ENCODE measurements around the gene KANSL1.
"Not testable (repeated sequence)": the region's sequence is repeated elsewhere in the genome, so short reads cannot be mapped to it uniquely, and the experiment has no call there.

KANSL1 gene

DNA sequence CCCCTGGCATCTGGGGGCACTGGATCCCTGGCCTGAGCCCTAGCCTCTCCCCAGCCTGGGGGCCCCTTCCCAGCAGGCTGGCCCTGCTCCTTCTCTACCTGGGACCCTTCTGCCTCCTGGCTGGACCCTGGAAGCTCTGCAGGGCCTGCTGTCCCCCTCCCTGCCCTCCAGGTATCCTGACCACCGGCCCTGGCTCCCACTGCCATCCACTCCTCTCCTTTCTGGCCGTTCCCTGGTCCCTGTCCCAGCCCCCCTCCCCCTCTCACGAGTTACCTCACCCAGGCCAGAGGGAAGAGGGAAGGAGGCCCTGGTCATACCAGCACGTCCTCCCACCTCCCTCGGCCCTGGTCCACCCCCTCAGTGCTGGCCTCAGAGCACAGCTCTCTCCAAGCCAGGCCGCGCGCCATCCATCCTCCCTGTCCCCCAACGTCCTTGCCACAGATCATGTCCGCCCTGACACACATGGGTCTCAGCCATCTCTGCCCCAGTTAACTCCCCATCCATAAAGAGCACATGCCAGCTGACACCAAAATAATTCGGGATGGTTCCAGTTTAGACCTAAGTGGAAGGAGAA is 180.6 kb downstream of the KANSL1 start:
- DNase-seq: no peak

GRCh38 chr17:46011711-46012505 is 181.3 kb downstream of the KANSL1 start:
- DNase-seq: no peak

- no peak for DNase-seq
Observed at GRCh38 chr17:46010597-46011186, 182.5 kb downstream of the KANSL1 start.

DNA sequence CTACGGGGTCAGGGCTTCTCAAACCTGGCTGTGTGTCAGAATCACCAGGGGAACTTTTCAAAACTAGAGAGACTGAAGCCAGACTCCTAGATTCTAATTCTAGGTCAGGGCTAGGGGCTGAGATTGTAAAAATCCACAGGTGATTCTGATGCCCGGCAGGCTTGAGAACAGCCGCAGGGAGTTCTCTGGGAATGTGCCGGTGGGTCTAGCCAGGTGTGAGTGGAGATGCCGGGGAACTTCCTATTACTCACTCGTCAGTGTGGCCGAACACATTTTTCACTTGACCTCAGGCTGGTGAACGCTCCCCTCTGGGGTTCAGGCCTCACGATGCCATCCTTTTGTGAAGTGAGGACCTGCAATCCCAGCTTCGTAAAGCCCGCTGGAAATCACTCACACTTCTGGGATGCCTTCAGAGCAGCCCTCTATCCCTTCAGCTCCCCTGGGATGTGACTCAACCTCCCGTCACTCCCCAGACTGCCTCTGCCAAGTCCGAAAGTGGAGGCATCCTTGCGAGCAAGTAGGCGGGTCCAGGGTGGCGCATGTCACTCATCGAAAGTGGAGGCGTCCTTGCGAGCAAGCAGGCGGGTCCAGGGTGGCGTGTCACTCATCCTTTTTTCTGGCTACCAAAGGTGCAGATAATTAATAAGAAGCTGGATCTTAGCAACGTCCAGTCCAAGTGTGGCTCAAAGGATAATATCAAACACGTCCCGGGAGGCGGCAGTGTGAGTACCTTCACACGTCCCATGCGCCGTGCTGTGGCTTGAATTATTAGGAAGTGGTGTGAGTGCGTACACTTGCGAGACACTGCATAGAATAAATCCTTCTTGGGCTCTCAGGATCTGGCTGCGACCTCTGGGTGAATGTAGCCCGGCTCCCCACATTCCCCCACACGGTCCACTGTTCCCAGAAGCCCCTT is 183.3 kb downstream of the KANSL1 start:
- DNase-seq: no peak

GRCh38 chr17:46008591-46008990 is 184.6 kb downstream of the KANSL1 start:
- DNase-seq: no peak

DNA sequence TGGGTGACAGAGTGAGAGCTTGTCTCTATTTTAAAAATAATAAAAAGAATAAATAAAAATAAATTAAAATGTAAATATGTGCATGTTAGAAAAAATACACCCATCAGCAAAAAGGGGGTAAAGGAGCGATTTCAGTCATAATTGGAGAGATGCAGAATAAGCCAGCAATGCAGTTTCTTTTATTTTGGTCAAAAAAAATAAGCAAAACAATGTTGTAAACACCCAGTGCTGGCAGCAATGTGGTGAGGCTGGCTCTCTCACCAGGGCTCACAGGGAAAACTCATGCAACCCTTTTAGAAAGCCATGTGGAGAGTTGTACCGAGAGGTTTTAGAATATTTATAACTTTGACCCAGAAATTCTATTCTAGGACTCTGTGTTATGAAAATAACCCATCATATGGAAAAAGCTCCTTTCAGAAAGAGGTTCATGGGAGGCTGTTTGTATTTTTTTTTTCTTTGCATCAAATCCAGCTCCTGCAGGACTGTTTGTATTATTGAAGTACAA is 185.7 kb downstream of the KANSL1 start:
- DNase-seq: no peak

- not testable (repeated sequence) for DNase-seq
Observed at GRCh38 chr17:46006082-46006481, 187.1 kb downstream of the KANSL1 start.

DNA sequence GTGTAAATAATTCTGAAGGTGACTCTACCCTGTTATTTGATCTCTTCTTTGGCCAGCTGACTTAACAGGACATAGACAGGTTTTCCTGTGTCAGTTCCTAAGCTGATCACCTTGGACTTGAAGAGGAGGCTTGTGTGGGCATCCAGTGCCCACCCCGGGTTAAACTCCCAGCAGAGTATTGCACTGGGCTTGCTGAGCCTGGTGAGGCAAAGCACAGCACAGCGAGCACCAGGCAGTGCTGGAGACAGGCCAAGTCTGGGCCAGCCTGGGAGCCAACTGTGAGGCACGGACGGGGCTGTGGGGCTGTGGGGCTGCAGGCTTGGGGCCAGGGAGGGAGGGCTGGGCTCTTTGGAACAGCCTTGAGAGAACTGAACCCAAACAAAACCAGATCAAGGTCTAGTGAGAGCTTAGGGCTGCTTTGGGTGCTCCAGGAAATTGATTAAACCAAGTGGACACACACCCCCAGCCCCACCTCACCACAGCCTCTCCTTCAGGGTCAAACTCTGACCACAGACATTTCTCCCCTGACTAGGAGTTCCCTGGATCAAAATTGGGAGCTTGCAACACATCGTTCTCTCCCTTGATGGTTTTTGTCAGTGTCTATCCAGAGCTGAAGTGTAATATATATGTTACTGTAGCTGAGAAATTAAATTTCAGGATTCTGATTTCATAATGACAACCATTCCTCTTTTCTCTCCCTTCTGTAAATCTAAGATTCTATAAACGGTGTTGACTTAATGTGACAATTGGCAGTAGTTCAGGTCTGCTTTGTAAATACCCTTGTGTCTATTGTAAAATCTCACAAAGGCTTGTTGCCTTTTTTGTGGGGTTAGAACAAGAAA is 189.1 kb downstream of the KANSL1 start:
- DNase-seq: no peak

- DNase-seq: no peak
Observed at GRCh38 chr17:46002973-46003316, 190.3 kb downstream of the KANSL1 start.

- DNase-seq: peak in 1 of 2 experiments; percentile 20
Observed at GRCh38 chr17:46002311-46002972, 190.8 kb downstream of the KANSL1 start.

DNA sequence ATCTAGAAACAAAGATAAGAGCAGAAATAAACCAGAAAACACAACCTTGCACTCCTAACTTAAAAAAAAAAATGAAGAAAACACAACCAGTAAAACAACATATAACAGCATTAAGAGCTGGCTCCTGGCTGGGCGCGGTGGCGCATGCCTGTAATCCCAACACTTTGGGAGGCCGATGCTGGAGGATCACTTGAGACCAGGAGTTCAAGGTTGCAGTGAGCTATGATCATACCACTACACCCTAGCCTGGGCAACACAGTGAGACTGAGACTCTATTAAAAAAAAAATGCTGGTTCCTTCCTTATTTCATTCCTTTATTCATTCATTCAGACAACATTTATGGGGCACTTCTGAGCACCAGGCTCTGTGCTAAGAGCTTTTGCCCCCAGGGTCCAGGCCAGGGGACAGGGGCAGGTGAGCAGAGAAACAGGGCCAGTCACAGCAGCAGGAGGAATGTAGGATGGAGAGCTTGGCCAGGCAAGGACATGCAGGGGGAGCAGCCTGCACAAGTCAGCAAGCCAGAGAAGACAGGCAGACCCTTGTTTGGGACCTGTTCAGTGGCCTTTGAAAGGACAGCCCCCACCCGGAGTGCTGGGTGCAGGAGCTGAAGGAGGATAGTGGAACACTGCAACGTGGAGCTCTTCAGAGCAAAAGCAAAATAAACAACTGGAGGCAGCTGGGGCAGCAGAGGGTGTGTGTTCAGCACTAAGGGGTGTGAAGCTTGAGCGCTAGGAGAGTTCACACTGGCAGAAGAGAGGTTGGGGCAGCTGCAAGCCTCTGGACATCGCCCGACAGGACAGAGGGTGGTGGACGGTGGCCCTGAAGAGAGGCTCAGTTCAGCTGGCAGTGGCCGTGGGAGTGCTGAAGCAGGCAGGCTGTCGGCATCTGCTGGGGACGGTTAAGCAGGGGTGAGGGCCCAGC is 191.6 kb downstream of the KANSL1 start:
- DNase-seq: no peak

- DNase-seq: no peak
Observed at GRCh38 chr17:46000757-46001156, 192.5 kb downstream of the KANSL1 start.

GRCh38 chr17:46000292-46000691 is 192.9 kb downstream of the KANSL1 start:
- DNase-seq: no peak

- no peak for DNase-seq
Observed at GRCh38 chr17:45999900-46000290, 193.3 kb downstream of the KANSL1 start.

DNA sequence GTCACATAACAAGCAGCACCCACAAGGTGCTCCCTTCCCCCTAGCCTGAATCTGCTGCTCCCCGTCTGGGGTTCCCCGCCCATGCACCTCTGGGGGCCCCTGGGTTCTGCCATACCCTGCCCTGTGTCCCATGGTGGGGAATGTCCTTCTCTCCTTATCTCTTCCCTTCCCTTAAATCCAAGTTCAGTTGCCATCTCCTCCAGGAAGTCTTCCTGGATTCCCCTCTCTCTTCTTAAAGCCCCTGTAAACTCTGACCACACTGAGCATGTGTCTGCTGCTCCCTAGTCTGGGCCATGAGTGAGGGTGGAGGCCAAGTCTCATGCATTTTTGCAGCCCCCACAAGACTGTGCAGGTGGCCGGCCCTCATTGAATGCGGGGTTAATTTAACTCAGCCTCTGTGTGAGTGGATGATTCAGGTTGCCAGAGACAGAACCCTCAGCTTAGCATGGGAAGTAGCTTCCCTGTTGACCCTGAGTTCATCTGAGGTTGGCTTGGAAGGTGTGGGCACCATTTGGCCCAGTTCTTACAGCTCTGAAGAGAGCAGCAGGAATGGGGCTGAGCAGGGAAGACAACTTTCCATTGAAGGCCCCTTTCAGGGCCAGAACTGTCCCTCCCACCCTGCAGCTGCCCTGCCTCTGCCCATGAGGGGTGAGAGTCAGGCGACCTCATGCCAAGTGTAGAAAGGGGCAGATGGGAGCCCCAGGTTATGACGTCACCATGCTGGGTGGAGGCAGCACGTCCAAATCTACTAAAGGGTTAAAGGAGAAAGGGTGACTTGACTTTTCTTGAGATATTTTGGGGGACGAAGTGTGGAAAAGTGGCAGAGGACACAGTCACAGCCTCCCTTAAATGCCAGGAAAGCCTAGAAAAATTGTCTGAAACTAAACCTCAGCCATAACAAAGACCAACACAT is 194.0 kb downstream of the KANSL1 start, which contains the start of gene STH:
TSS of gene STH (plus strand) at position 264 of the 913 bp plus-strand sequence. CDS start at position 294, 30 bp downstream.
- no peak for DNase-seq

DNA sequence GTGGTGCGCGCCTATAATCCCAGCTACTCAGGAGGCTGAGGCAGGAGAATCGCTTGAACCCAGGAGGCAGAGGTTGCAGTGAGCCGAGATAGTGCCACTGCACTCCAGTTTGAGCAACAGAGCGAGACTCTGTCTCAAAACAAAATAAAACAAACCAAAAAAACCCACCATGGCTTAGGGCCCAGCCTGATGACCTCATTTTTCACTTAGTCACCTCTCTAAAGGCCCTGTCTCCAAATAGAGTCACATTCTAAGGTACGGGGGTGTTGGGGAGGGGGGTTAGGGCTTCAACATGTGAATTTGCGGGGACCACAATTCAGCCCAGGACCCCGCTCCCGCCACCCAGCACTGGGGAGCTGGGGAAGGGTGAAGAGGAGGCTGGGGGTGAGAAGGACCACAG is 195.6 kb downstream of the KANSL1 start:
- no peak for DNase-seq

DNA sequence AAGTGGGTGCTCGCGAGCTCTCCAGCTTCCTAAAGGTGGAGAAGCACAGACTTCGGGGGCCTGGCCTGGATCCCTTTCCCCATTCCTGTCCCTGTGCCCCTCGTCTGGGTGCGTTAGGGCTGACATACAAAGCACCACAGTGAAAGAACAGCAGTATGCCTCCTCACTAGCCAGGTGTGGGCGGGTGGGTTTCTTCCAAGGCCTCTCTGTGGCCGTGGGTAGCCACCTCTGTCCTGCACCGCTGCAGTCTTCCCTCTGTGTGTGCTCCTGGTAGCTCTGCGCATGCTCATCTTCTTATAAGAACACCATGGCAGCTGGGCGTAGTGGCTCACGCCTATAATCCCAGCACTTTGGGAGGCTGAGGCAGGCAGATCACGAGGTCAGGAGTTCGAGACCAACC is 196.1 kb downstream of the KANSL1 start:
- DNase-seq: no peak

- no peak for DNase-seq
Observed at GRCh38 chr17:45996282-45996937, 196.8 kb downstream of the KANSL1 start.

All from cerebellar nuclear complex (tissue), 1 donor.